ENCODE results near the gene PTPN2. TPM values are rescaled to one million over a fixed set of nuclear protein-coding genes. Genes with fewer than 3 reads are reported as not detected.

The PTPN2 gene
- total and polyA plus RNA-seq, 9 of the 15 experiments (the other 6 are each of a cell fraction or from before 2014, with no cell fraction given), result 36.6 to 66.4 (median 43.8) TPM

DNA sequence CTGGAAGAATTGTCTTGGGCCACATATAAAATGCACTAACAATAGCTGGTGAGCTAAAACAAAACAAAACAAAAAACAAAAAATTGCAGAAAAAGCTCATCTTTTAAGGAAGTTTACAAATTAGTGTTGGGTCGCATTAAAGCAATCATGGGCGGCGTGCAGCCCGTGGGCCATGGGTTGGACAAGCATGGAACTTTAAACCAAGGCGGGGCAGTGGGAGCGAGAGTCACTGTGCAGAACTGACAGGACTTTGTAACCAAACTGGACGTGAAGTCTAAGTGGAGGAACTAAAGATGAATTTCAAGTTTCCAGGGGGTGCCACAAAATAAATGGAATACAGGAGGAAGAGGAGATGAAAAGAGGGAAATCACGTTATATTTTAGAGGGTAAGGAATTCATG, 100.5 kb downstream of the PTPN2 start:
- Histone ChIP-seq H3K9ac (ENCODE audit: insufficient read depth in 1 of 2, low read depth in 2 of 2, low read length in 2 of 2) (no peak overlapping the region), H3K9me3 (replicated peaks; ENCODE audit: control insufficient read depth, insufficient read depth, low read depth, low read length) (no peaks in the 10 kb centered on the region), H3K79me2 (ENCODE audit: control insufficient read depth, insufficient read depth, low read length) (no peaks in the 10 kb centered on the region), H2AFZ (ENCODE audit: low read depth, low read length) (no peak overlapping the region), H3K27ac (ENCODE audit: extremely low read depth, low read depth, low read length) (no peak overlapping the region), H3K36me3 (ENCODE audit: control insufficient read depth, insufficient read depth, low read length) (no peaks in the 10 kb centered on the region), H4K20me1 (replicated peaks; ENCODE audit: control insufficient read depth, insufficient read depth, low read length) (no peaks in the 10 kb centered on the region), H3K4me3 (no peak overlapping the region), H3K9me1 (ENCODE audit: control insufficient read depth, insufficient read depth, low read length) (no peaks in the 10 kb centered on the region), H3K4me1 (replicated peaks in 1 of 2; ENCODE audit: control insufficient read depth in 2 of 2, insufficient read depth in 2 of 2, low read length in 2 of 2) (0 out of 5 replicates have a peak, but pooled peaks cover 0 to 4% of the 10 kb centered on the region in 2 experiments), H3K27me3 (ENCODE audit: control insufficient read depth in 2 of 2, insufficient read depth in 2 of 2, low read length in 2 of 2) (peaks cover 0 to 2% of the 10 kb centered on the region in 2 experiments; a peak in 1 of 5 replicates), H3K4me2 (ENCODE audit: insufficient read depth, low read length) (no peak overlapping the region)
- ChIA-PET POLR2A (interaction anchor here (1.0 to 1.7 kb wide), 2 partner anchors 9 to 17 kb away, joined by 3 read pairs; no protein-coding TSS in a partner anchor), CTCF (ENCODE audit: low intra/inter-chr PET ratio) (no interaction called here)
- FAIRE-seq (no peak), DNase-seq (ENCODE audit: extremely low read depth in 1 of 4, low spot score in 3 of 4) (no peak), ATAC-seq (no peak)
- no TSS peak for BruUV-seq (replicated peaks)
- WGBS (ENCODE audit: insufficient coverage, low coverage, missing lambda C conversion rate), result 68% methylated on average over 8 of the region's 8 CpGs
- intact Hi-C loops (cut with micrococcal nuclease), result no loop called here
- in situ Hi-C loops (cut with MboI), result no loop called here
- TF ChIP-seq MYNN (IDR thresholded peaks at IDR 0.05) (no peak), MYNN (CRISPR knock-in tag; IDR thresholded peaks at IDR 0.05) (no peak), NFXL1 (CRISPR knock-in tag; IDR thresholded peaks at IDR 0.05) (no peak), OTX1 (CRISPR knock-in tag; IDR thresholded peaks at IDR 0.05) (no peak), ARID2 (IDR thresholded peaks at IDR 0.05) (no peak), SMC3 (conservative IDR thresholded peaks at IDR 0.05; ENCODE audit: insufficient read depth, low read depth, low read length) (no peak), ASH1L (IDR thresholded peaks at IDR 0.05; ENCODE audit: borderline replicate concordance, low read depth, partially characterized antibody) (no peak)
- TF ChIP-seq, protein P1, sequence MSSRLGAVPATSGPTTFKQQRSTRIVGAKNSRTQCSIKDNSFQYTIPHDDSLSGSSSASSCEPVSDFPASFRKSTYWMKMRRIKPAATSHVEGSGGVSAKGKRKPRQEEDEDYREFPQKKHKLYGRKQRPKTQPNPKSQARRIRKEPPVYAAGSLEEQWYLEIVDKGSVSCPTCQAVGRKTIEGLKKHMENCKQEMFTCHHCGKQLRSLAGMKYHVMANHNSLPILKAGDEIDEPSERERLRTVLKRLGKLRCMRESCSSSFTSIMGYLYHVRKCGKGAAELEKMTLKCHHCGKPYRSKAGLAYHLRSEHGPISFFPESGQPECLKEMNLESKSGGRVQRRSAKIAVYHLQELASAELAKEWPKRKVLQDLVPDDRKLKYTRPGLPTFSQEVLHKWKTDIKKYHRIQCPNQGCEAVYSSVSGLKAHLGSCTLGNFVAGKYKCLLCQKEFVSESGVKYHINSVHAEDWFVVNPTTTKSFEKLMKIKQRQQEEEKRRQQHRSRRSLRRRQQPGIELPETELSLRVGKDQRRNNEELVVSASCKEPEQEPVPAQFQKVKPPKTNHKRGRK (tag; IDR thresholded peaks at IDR 0.05), result no peak

All from K562 (cell line).